HTR-8/SVneo (cell line): Measurements from ENCODE around the gene ZNF831.

Experiments
- DNase-seq: peaks from one replicate; pipeline ENCODE4 v3.0.0; 2011; ENCODE audit warnings: low spot score, mixed read lengths; ENCODE audit not compliant: insufficient read length
- FAIRE-seq: peaks from 2 replicates; lab custom pipeline; 2011; peaks lifted over from hg19 to GRCh38; lab: Jason Lieb, UNC

The ZNF831 gene

GRCh38 chr20:59276938-59277337 is 113.3 kb downstream of the ZNF831 start:
- peak; percentile 60 for FAIRE-seq
- DNase-seq: no peak

GRCh38 chr20:59284470-59284869 is 120.8 kb downstream of the ZNF831 start:
- DNase-seq: no peak
- FAIRE-seq: peak; percentile 20

GRCh38 chr20:59289994-59290393 is 126.4 kb downstream of the ZNF831 start:
- FAIRE-seq (no peak), DNase-seq (no peak)

GRCh38 chr20:59291740-59292383 is 128.2 kb downstream of the ZNF831 start:
- DNase-seq (no peak), FAIRE-seq (peak; percentile 91)

GRCh38 chr20:59295531-59295930 is 131.9 kb downstream of the ZNF831 start:
- peak; percentile 63 for FAIRE-seq
- no peak for DNase-seq

- no peak for FAIRE-seq
- no peak for DNase-seq
These were observed 134.1 kb downstream of the ZNF831 start for GRCh38 chr20:59297686-59298085.

GRCh38 chr20:59299945-59300332 is 136.3 kb downstream of the ZNF831 start:
- DNase-seq: no peak
- FAIRE-seq: no peak

- DNase-seq: no peak
- no peak for FAIRE-seq
These were observed 136.9 kb downstream of the ZNF831 start, which contains the start of gene EDN3 for GRCh38 chr20:59300333-59301081. TSS of gene EDN3 (plus strand) at chr20:59300611. CDS start at chr20:59300813, 202 bp downstream.

- FAIRE-seq (no peak), DNase-seq (no peak)
These were observed 137.9 kb downstream of the ZNF831 start for GRCh38 chr20:59301343-59302007.

GRCh38 chr20:59305908-59306655 is 142.5 kb downstream of the ZNF831 start:
- DNase-seq: no peak
- peak; percentile 57 for FAIRE-seq

GRCh38 chr20:59307270-59307669 is 143.6 kb downstream of the ZNF831 start:
- FAIRE-seq (no peak), DNase-seq (no peak)
